ENCODE data around the gene TYW1B. TPM values are rescaled to one million over a fixed set of nuclear protein-coding genes. Genes with fewer than 3 reads are reported as not detected.
"Not testable (repeated sequence)": the region's sequence is repeated elsewhere in the genome, so short reads cannot be mapped to it uniquely, and the experiment has no call there.

Gene TYW1B
- total RNA-seq, 1 donor from 2014 or later, result 1.9 TPM

GRCh38 chr7:72837291-72837690 is 9.3 kb upstream of the TYW1B start:
- not testable (repeated sequence) for DNase-seq (ENCODE audit: low spot score); H3K9me3 Mint-ChIP-seq (ENCODE audit: unreplicated experiment); H3K4me3 Mint-ChIP-seq (ENCODE audit: unreplicated experiment); H3K4me1 Mint-ChIP-seq (ENCODE audit: unreplicated experiment); H3K27me3 Mint-ChIP-seq (ENCODE audit: unreplicated experiment); H3K27ac Mint-ChIP-seq (ENCODE audit: unreplicated experiment)
- H3K36me3 Mint-ChIP-seq (ENCODE audit: low read depth, unreplicated experiment), result peaks cover 23% of the 10 kb centered on the region

DNA sequence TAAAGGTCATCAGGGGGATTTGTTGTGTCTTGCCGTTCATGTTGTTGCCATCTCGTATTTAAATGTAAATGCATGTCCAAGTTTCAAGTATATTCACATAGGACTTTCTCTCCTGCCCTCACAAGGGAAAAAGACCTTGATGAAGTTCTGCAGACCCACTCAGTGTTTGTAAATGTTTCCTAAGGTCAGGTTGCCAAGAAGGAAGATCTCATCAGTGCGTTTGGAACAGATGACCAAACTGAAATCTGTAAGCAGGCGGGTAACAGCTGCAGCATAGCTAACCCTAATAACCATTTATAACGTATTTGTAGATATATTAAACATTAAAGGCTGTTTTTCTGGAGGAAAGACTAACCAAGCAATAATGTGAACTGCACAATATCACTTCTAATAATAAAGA is 2.6 kb upstream of the TYW1B start:
- peak overlapping the region; percentile 97 for H3K4me3 Mint-ChIP-seq (ENCODE audit: unreplicated experiment)
- peak overlapping the region; percentile 99 for H3K27ac Mint-ChIP-seq (ENCODE audit: unreplicated experiment)
- H3K4me1 Mint-ChIP-seq (ENCODE audit: unreplicated experiment), result peaks cover 10% of the 10 kb centered on the region
- DNase-seq (ENCODE audit: low spot score); H3K36me3 Mint-ChIP-seq (ENCODE audit: low read depth, unreplicated experiment); H3K9me3 Mint-ChIP-seq (ENCODE audit: unreplicated experiment); H3K27me3 Mint-ChIP-seq (ENCODE audit: unreplicated experiment): not testable (repeated sequence)

DNA sequence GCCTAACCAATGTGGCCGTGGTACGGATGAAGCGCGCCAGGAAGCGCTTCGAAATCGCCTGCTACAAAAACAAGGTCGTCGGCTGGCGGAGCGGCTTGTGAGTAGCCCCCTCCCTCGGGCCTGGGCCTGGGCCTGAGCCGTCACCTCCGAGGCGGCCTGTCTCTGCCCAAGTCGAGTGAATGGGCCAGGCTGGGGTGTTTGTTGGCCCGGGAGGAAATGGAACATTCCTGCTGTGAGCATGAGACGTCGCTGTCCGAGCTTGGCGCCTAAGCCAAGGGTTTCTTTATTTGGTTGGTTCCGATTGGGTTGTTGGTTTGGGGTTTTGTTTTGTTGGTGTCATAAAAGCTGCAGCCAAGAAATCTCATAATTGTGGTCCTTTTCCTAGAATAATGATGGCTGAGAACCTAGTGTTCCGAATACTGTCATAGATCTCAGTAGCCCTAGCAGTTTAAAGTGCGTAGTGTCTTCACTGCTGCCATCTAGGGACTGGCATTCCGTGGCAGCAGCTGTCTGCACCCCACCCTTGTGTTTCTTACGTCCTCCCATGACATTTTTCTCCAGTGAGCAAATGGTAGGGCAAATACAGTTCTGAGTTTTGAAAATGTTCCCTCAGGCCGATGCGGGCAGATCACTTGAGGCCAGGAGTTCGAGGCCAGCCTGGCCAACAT is 1.8 kb upstream of the TYW1B start:
- not testable (repeated sequence) for H3K9me3 Mint-ChIP-seq (ENCODE audit: unreplicated experiment); H3K36me3 Mint-ChIP-seq (ENCODE audit: low read depth, unreplicated experiment); H3K27me3 Mint-ChIP-seq (ENCODE audit: unreplicated experiment)
- peak; percentile 29 for DNase-seq (ENCODE audit: low spot score)
- Mint-ChIP-seq H3K4me3 (ENCODE audit: unreplicated experiment) (peak overlapping the region; percentile 97), H3K27ac (ENCODE audit: unreplicated experiment) (peak overlapping the region; percentile 99), H3K4me1 (ENCODE audit: unreplicated experiment) (peaks cover 10% of the 10 kb centered on the region)

DNA sequence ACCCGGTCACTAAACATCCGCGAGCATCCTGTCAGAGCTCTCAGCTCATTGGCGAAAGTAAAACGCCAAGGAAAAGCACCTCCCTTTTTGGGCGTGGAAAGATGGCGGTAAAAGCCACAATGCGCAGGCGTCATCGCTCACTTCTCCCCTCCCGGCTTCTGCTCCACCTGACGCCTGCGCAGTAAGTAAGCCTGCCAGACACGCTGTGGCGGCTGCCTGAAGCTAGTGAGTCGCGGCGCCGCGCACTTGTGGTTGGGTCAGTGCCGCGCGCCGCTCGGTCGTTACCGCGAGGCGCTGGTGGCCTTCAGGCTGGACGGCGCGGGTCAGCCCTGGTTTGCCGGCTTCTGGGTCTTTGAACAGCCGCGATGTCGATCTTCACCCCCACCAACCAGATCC is 1.3 kb upstream of the TYW1B start:
- H3K27me3 Mint-ChIP-seq (ENCODE audit: unreplicated experiment); H3K9me3 Mint-ChIP-seq (ENCODE audit: unreplicated experiment); H3K36me3 Mint-ChIP-seq (ENCODE audit: low read depth, unreplicated experiment): not testable (repeated sequence)
- Mint-ChIP-seq H3K27ac (ENCODE audit: unreplicated experiment) (peak overlapping the region; percentile 99), H3K4me3 (ENCODE audit: unreplicated experiment) (peak overlapping the region; percentile 97), H3K4me1 (ENCODE audit: unreplicated experiment) (peaks cover 10% of the 10 kb centered on the region)
- DNase-seq (ENCODE audit: low spot score), result peak; percentile 87

- not testable (repeated sequence) for H3K27me3 Mint-ChIP-seq (ENCODE audit: unreplicated experiment); H3K36me3 Mint-ChIP-seq (ENCODE audit: low read depth, unreplicated experiment); H3K9me3 Mint-ChIP-seq (ENCODE audit: unreplicated experiment); DNase-seq (ENCODE audit: low spot score); H3K27ac Mint-ChIP-seq (ENCODE audit: unreplicated experiment); H3K4me3 Mint-ChIP-seq (ENCODE audit: unreplicated experiment); H3K4me1 Mint-ChIP-seq (ENCODE audit: unreplicated experiment)
- TF ChIP-seq CTCF (IDR thresholded peaks at IDR 0.05; ENCODE audit: unreplicated experiment), result peak; percentile 35
Observed at GRCh38 chr7:72823765-72824732, 4.0 kb downstream of the TYW1B start.

DNA sequence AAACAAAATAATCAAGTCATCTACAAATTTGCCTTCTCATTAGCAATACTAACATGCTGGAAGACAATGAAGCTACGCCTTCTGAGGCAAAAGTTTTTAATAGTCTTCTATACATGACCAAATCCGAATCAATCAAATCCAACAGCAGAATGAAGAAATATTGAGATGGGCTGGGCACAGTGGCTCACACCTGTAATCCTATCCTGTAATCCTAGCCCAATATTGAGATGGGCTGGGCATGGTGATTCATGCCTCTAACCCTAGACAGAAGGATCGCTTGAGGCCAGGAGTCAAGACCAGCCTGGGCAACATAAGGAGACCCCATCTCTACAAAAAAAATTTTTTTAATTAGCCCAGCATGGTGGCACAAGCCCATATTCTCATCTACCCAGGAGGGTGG is 5.5 kb downstream of the TYW1B start:
- not testable (repeated sequence) for H3K4me3 Mint-ChIP-seq (ENCODE audit: unreplicated experiment); H3K27ac Mint-ChIP-seq (ENCODE audit: unreplicated experiment)

GRCh38 chr7:72818663-72819361 is 9.2 kb downstream of the TYW1B start:
- H3K27ac Mint-ChIP-seq (ENCODE audit: unreplicated experiment); H3K27me3 Mint-ChIP-seq (ENCODE audit: unreplicated experiment); H3K36me3 Mint-ChIP-seq (ENCODE audit: low read depth, unreplicated experiment): not testable (repeated sequence)

More for the DNA sequence above, 5.5 kb downstream of the TYW1B start:
- H3K9me3 Mint-ChIP-seq (ENCODE audit: unreplicated experiment); H3K27me3 Mint-ChIP-seq (ENCODE audit: unreplicated experiment); H3K4me1 Mint-ChIP-seq (ENCODE audit: unreplicated experiment); H3K36me3 Mint-ChIP-seq (ENCODE audit: low read depth, unreplicated experiment); DNase-seq (ENCODE audit: low spot score): not testable (repeated sequence)

DNA sequence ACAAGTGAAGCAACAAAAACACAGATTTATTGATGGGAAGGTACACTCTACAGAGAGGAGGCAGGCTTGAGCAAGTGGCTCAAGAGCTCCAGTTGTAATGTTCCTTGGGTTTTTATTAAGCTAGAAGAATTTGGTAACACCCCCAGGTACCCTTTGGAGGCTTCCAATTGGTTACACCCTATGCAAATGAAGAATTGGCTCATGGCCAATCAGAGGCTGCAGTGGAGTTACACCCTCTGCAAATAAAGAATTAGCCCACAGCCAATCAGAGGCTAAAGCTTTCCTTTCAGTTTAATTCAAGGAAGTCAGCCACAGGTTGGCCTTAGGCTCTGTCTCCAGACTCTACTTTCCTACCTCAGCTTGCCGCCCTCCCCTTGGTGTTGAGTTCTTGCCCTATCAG is 10.3 kb downstream of the TYW1B start:
- not testable (repeated sequence) for H3K27ac Mint-ChIP-seq (ENCODE audit: unreplicated experiment); DNase-seq (ENCODE audit: low spot score); H3K4me3 Mint-ChIP-seq (ENCODE audit: unreplicated experiment)

More at GRCh38 chr7:72818663-72819361, 9.2 kb downstream of the TYW1B start:
- H3K9me3 Mint-ChIP-seq (ENCODE audit: unreplicated experiment); H3K4me1 Mint-ChIP-seq (ENCODE audit: unreplicated experiment); DNase-seq (ENCODE audit: low spot score): not testable (repeated sequence)
- peak overlapping the region; percentile 11 for H3K4me3 Mint-ChIP-seq (ENCODE audit: unreplicated experiment)

GRCh38 chr7:72816370-72817157 is 11.4 kb downstream of the TYW1B start:
- H3K27me3 Mint-ChIP-seq (ENCODE audit: unreplicated experiment); H3K4me1 Mint-ChIP-seq (ENCODE audit: unreplicated experiment); H3K36me3 Mint-ChIP-seq (ENCODE audit: low read depth, unreplicated experiment); H3K27ac Mint-ChIP-seq (ENCODE audit: unreplicated experiment); H3K4me3 Mint-ChIP-seq (ENCODE audit: unreplicated experiment); DNase-seq (ENCODE audit: low spot score); H3K9me3 Mint-ChIP-seq (ENCODE audit: unreplicated experiment): not testable (repeated sequence)

More for the DNA sequence above, 10.3 kb downstream of the TYW1B start:
- not testable (repeated sequence) for H3K27me3 Mint-ChIP-seq (ENCODE audit: unreplicated experiment); H3K4me1 Mint-ChIP-seq (ENCODE audit: unreplicated experiment); H3K9me3 Mint-ChIP-seq (ENCODE audit: unreplicated experiment); H3K36me3 Mint-ChIP-seq (ENCODE audit: low read depth, unreplicated experiment)

DNA sequence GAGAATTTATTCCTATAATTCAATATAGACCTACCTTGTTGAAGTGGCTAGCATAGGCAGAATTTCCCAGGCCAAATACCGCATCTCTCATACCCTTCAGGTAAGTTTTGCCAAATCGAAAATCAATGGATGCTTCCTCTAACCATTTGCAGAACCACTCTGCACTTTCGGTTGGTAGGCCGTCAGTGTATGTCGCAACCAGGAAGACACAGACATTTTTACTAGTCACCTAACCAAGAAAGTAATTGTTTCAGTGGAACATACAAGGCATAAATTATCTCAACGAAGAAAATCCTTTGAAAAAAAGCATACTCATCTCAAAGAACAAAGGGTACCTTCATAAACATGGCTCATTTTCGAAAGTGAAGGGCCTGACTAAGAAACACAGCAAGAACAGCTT is 17.6 kb downstream of the TYW1B start:
- not testable (repeated sequence) for H3K9me3 Mint-ChIP-seq (ENCODE audit: unreplicated experiment); H3K4me1 Mint-ChIP-seq (ENCODE audit: unreplicated experiment); H3K4me3 Mint-ChIP-seq (ENCODE audit: unreplicated experiment); H3K27me3 Mint-ChIP-seq (ENCODE audit: unreplicated experiment); DNase-seq (ENCODE audit: low spot score); H3K27ac Mint-ChIP-seq (ENCODE audit: unreplicated experiment)
- peaks cover 11% of the 10 kb centered on the region for H3K36me3 Mint-ChIP-seq (ENCODE audit: low read depth, unreplicated experiment)
